Measurements from ENCODE around the gene PKP2. TPM values are rescaled to one million over a fixed set of nuclear protein-coding genes. Genes with fewer than 3 reads are reported as not detected.

The PKP2 gene
- total RNA-seq, 1 experiment from 2014 or later: 18.4 TPM

DNA sequence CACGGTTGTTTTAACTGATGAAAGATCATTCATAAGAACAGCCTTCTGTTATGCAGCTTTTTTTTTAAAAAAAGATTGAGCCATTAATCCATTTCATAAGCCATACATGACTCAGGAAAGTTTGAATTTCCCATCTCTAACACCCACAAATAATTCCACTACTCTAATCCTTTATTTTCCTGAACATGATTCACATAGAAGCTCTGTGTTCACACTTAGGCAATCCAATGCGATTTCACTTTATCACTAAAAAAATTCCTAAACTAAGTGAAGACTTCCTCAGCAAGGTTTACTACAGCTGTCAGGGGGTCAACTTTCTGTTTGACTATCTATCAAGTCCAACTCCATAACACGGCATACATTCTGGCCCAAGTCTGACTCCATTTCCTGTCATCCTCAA lies 25.9 kb downstream of the PKP2 start:
- Histone ChIP-seq H4K5ac (ENCODE audit: insufficient read length, low read depth, low read length) (no peak overlapping the region), H4K20me1 (ENCODE audit: control insufficient read depth, insufficient read depth, insufficient read length) (no peaks in the 10 kb centered on the region), H3K4me2 (ENCODE audit: insufficient read depth, insufficient read length, low read length) (no peak overlapping the region), H2BK15ac (ENCODE audit: low read depth, low read length) (no peak overlapping the region), H2BK20ac (ENCODE audit: low read depth, low read length, poor library complexity, severe bottlenecking) (no peak overlapping the region), H4K8ac (replicated peaks; ENCODE audit: insufficient read length, low read depth, low read length) (no peak overlapping the region), H2AFZ (ENCODE audit: low read length) (no peak overlapping the region), H3K4ac (ENCODE audit: low read depth, low read length) (no peak overlapping the region), H3K27me3 (ENCODE audit: insufficient read depth, low read length) (no peaks in the 10 kb centered on the region), H3K79me1 (ENCODE audit: insufficient read depth, low read depth, low read length, poor library complexity, severe bottlenecking) (peaks cover 6% of the 10 kb centered on the region), H3K56ac (ENCODE audit: insufficient read length, low read depth, low read length) (no peak overlapping the region), H3K9me3 (ENCODE audit: control insufficient read depth, low read depth, low read length) (no peaks in the 10 kb centered on the region), H3K18ac (ENCODE audit: insufficient read length, low read depth, low read length) (no peak overlapping the region), H4K91ac (ENCODE audit: insufficient read length, low read depth, low read length) (no peak overlapping the region), H3K9ac (ENCODE audit: extremely low read depth, insufficient read length, low read length) (no peak overlapping the region), H2BK12ac (ENCODE audit: insufficient read length, low read depth, low read length) (no peak overlapping the region), H2BK120ac (ENCODE audit: low read depth, low read length, poor library complexity, severe bottlenecking) (no peak overlapping the region), H3K79me2 (ENCODE audit: insufficient read depth, low read length) (no peaks in the 10 kb centered on the region), H3K27ac (ENCODE audit: insufficient read length, low read depth, low read length) (no peak overlapping the region), H3K14ac (ENCODE audit: insufficient read depth, low read length) (no peak overlapping the region), H3T11ph (ENCODE audit: low read length) (no peak overlapping the region), H2AK5ac (ENCODE audit: insufficient read length, low read length) (no peak overlapping the region), H3K23ac (ENCODE audit: insufficient read length, low read depth, low read length) (no peak overlapping the region), H3K4me1 (ENCODE audit: insufficient read depth, low read length) (no peaks in the 10 kb centered on the region), H3K23me2 (ENCODE audit: insufficient read length, low read depth, low read length, poor library complexity, severe bottlenecking) (no peaks in the 10 kb centered on the region), H2BK5ac (ENCODE audit: insufficient read length, low read length) (no peak overlapping the region)
- H3K9me3 Mint-ChIP-seq: no peaks in the 10 kb centered on the region
- TF ChIP-seq, protein P1, sequence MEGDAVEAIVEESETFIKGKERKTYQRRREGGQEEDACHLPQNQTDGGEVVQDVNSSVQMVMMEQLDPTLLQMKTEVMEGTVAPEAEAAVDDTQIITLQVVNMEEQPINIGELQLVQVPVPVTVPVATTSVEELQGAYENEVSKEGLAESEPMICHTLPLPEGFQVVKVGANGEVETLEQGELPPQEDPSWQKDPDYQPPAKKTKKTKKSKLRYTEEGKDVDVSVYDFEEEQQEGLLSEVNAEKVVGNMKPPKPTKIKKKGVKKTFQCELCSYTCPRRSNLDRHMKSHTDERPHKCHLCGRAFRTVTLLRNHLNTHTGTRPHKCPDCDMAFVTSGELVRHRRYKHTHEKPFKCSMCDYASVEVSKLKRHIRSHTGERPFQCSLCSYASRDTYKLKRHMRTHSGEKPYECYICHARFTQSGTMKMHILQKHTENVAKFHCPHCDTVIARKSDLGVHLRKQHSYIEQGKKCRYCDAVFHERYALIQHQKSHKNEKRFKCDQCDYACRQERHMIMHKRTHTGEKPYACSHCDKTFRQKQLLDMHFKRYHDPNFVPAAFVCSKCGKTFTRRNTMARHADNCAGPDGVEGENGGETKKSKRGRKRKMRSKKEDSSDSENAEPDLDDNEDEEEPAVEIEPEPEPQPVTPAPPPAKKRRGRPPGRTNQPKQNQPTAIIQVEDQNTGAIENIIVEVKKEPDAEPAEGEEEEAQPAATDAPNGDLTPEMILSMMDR (conservative IDR thresholded peaks at IDR 0.05): no peak
- H3K27me3 Mint-ChIP-seq (ENCODE audit: low read depth): no peaks in the 10 kb centered on the region
- H3K4me3 Mint-ChIP-seq: no peak overlapping the region; a peak in 1 of 5 replicates
- no CpG with 5 or more reads among the region's 3 CpGs for WGBS (ENCODE audit: extremely low coverage, insufficient read length, low lambda C conversion rate)
- DNase-seq: no peak
- H3K36me3 Mint-ChIP-seq (ENCODE audit: insufficient read depth in 1 of 3, low read depth in 3 of 3): peaks cover 0 to 25% (median 7%) of the 10 kb centered on the region in 3 experiments; a peak in 3 of 7 replicates
- H3K4me1 Mint-ChIP-seq: peaks cover 0 to 9% of the 10 kb centered on the region in 2 experiments; a peak in 2 of 4 replicates
- H3K27ac Mint-ChIP-seq: peak overlapping the region in 1 of 3 experiments; percentile 24; a peak in 1 of 7 replicates
